Measurements from ENCODE around the gene PXYLP1.

- TF ChIP-seq CTCF (conservative IDR thresholded peaks at IDR 0.05; ENCODE audit: low read length) (no peak), EZH2phosphoT487 (IDR thresholded peaks at IDR 0.05; ENCODE audit: borderline replicate concordance, low read depth, low read length) (no peak)
These were observed 102.4 kb downstream of the PXYLP1 start for GRCh38 chr3:141333836-141334626.

Measured in OCI-LY7 (cell line).